Testis (tissue), 3 donors: ENCODE data around the gene NOTCH1. TPM values are rescaled to one million over a fixed set of nuclear protein-coding genes. Genes with fewer than 3 reads are reported as not detected.

Experiments used
- DNase-seq: peaks from one replicate; pipeline ENCODE4 v3.0.0-alpha.2; 2019
- H3K27ac ChIP-seq, 2 donors: fragments of 200-600 bp; sonication (generic); one replicate each; pipeline ENCODE4 v1.5.1; 2019
- H3K27me3 ChIP-seq: fragments of 200-600 bp; sonication (generic); one replicate; pipeline ENCODE4 v1.5.1; 2019
- H3K36me3 ChIP-seq: fragments of 200-600 bp; sonication (generic); one replicate; pipeline ENCODE4 v1.5.1; 2017; ENCODE audit warnings: low read depth; ENCODE audit errors: missing control alignments
- H3K4me1 ChIP-seq: fragments of 200-600 bp; sonication (generic); one replicate; pipeline ENCODE4 v1.5.1; 2019
- H3K4me3 ChIP-seq, 2 donors: fragments of 200-600 bp; sonication (generic); one replicate each; pipeline ENCODE4 v1.5.1; 2017 to 2019
- H3K9me3 ChIP-seq: fragments of 200-600 bp; sonication (generic); one replicate; pipeline ENCODE4 v1.5.1; 2017
- POLR2A ChIP-seq: fragments of 450-650 bp; IDR thresholded peaks from one replicate; pipeline ENCODE4 v1.6.1; 2017; ENCODE audit warnings: antibody characterized with exemption, mild to moderate bottlenecking, moderate library complexity
- WGBS, 2 donors: methylation state at CpG; one replicate each; pipeline ENCODE4 v1.1.5; 2018; 5-methylcytosine and 5-hydroxymethylcytosine counted together
- intact Hi-C: fragments of 100-400 bp; cut with DNase I; formaldehyde crosslinking; loops from one replicate; pipeline ENCODE4 v1.15.1; 2023; ENCODE audit warnings: low total_unique reads
- polyA plus RNA-seq: library from polyadenylated mRNA; stranded (reverse); fragments of 350-450 nt; fragmentation: Illumina TruSeq; extraction: RNeasy Lipid Tissue Mini Kit (QIAGEN cat#74804); gene quantifications from one replicate; pipeline ENCODE4 v1.2.3, GENCODE V29; 2014; ENCODE audit warnings: low read depth, low replicate concordance; ENCODE audit not compliant: insufficient read depth
- total RNA-seq, 2 donors: library from RNA; depleted of rRNA; stranded (reverse); fragments of >200 nt; gene quantifications; one replicate each; pipeline ENCODE4 v1.2.3, GENCODE V29; 2016
- TF ChIP-seq, protein P1 (sequence below), 3 experiments: fragments of 450-650 bp in 2 of 3; fragments of 200-600 bp in 1 of 3; sonication (generic) in 1 of 3; IDR thresholded peaks; one replicate each; pipeline ENCODE4 v1.5.1; 2016 to 2019; ENCODE audit warnings: antibody characterized with exemption in 3 of 3, mild to moderate bottlenecking in 2 of 3, moderate library complexity in 1 of 3

Gene NOTCH1
- total and polyA plus RNA-seq, 3 donors from 2014 or later, result 7.2 to 34.1 (median 32.4) TPM

DNA sequence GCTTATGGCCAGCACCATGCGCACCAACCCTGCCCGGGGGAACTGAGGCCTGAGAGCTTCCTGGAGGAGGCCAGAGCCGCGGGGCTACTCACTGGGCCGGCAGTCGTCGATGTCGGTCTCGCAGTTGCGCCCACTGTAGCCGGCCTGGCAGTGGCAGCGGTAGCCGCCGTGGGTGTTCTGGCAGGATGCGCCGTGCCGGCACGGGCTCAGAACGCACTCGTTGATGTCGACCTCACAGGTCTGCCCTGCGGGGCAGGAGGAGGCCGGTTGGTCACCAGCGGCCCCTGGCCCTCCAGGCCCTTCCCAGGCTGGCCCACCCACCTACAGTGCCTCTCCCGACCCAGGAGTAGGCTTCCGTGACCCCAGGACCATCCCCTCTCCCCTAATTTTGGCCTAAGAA, 35.3 kb downstream of the NOTCH1 start:
- Histone ChIP-seq H3K9me3 (no peaks in the 10 kb centered on the region), H3K27ac (no peak overlapping the region), H3K27me3 (no peaks in the 10 kb centered on the region), H3K36me3 (no peaks in the 10 kb centered on the region), H3K4me3 (no peak overlapping the region), H3K4me1 (no peaks in the 10 kb centered on the region)
- no peak for TF ChIP-seq POLR2A
- TF ChIP-seq, protein P1, sequence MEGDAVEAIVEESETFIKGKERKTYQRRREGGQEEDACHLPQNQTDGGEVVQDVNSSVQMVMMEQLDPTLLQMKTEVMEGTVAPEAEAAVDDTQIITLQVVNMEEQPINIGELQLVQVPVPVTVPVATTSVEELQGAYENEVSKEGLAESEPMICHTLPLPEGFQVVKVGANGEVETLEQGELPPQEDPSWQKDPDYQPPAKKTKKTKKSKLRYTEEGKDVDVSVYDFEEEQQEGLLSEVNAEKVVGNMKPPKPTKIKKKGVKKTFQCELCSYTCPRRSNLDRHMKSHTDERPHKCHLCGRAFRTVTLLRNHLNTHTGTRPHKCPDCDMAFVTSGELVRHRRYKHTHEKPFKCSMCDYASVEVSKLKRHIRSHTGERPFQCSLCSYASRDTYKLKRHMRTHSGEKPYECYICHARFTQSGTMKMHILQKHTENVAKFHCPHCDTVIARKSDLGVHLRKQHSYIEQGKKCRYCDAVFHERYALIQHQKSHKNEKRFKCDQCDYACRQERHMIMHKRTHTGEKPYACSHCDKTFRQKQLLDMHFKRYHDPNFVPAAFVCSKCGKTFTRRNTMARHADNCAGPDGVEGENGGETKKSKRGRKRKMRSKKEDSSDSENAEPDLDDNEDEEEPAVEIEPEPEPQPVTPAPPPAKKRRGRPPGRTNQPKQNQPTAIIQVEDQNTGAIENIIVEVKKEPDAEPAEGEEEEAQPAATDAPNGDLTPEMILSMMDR (IDR thresholded peaks at IDR 0.05), result no peak
- no peak for DNase-seq
- intact Hi-C loops, result no loop called here
- 92 to 100% methylated on average over 2 to 26 of the region's 26 CpGs for WGBS, 2 donors

DNA sequence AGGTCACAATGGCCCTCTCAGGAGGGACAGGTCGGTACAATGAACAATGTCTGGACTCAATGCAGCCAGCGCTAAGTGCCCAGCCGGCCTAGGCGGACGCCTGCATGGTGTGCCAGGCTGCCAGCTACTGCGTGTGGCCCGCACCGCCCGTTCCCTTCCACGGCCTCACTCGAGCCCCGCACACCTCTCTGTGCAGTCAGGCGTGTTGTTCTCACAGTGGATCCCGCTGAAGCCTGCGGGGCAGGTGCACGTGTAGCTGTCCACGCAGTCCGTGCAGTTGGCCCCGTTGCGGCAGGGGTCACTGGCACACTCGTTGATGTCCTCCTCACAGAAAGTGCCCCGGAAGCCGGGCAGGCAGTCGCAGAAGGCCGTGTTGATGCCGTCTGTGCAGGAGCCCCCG, 36.3 kb downstream of the NOTCH1 start:
- H3K9me3 ChIP-seq, result no peaks in the 10 kb centered on the region
- intact Hi-C loops, result no loop called here
- no peak overlapping the region for H3K4me3 ChIP-seq
- no peaks in the 10 kb centered on the region for H3K4me1 ChIP-seq
- no peaks in the 10 kb centered on the region for H3K27me3 ChIP-seq
- no peak for TF ChIP-seq POLR2A
- TF ChIP-seq, protein P1 (IDR thresholded peaks at IDR 0.05), result no peak
- no peaks in the 10 kb centered on the region for H3K36me3 ChIP-seq
- DNase-seq, result no peak
- no peak overlapping the region for H3K27ac ChIP-seq
- 83 to 98% methylated on average over 2 to 23 of the region's 27 CpGs for WGBS, 2 donors

DNA sequence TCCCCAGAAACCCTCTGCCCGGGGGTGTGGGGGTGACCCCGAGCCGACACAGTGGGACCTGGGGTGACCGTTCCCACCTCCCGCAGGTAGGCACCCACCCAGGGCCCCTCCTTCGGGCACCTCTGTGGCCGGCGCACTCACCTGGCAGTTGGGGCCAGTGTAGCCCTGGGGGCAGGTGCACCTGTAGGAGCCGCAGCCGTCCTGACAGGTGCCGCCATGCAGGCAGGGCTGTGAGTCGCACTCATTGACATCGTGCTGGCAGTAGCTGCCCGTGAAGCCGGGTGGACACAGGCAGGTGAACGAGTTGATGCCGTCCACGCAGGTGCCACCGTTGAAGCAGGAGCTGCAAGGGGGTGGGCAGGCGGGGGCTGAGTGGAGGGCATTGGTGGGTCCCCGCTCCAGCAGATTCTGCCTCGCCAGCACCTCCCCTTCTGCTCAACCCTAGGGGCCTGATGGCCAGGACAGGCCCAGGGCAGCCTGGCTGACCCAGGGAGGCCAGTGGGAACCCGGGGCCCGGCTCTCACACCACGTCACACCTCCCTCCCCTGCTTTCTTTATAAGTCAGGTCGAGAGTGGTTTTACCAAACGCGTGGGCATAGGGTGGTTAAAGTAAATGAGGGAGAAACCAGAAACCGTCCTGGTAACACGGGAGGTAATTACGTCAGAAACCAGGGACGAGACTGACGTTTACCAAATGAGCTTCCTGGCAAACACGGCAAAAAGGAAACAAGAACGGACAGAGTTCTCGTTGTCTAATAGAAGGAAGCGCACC, 36.9 kb downstream of the NOTCH1 start:
- H3K36me3 ChIP-seq, result no peaks in the 10 kb centered on the region
- H3K27me3 ChIP-seq, result no peaks in the 10 kb centered on the region
- no peak overlapping the region for H3K4me3 ChIP-seq
- intact Hi-C loops, result no loop called here
- H3K9me3 ChIP-seq, result no peaks in the 10 kb centered on the region
- no peak for TF ChIP-seq POLR2A
- TF ChIP-seq, protein P1 (IDR thresholded peaks at IDR 0.05), result no peak
- DNase-seq, result no peak
- no peaks in the 10 kb centered on the region for H3K4me1 ChIP-seq
- no peak overlapping the region for H3K27ac ChIP-seq
- 93 to 95% methylated on average over 22 to 37 of the region's 37 CpGs for WGBS, 2 donors

DNA sequence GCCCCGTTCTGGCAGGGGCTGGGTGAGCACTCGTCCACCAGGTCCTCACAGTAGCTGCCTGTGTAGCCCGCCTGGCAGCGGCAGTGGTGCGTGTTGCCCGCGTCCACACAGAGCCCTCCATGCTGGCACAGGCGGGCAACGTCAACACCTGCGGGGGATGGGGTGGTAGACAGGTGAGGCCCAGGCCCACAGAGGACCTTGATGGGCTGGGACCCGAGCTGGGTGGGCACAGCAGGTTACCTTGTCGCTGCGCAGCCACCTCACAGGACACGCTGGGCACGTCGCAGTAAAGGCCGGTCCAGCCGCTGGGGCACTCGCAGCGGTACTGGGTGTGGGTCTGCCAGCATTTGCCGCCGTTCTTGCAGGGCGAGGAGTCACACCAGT, 37.9 kb downstream of the NOTCH1 start:
- no peaks in the 10 kb centered on the region for H3K9me3 ChIP-seq
- TF ChIP-seq POLR2A, result no peak
- TF ChIP-seq, protein P1 (IDR thresholded peaks at IDR 0.05), result no peak
- H3K27ac ChIP-seq, result no peak overlapping the region
- no peaks in the 10 kb centered on the region for H3K27me3 ChIP-seq
- DNase-seq, result no peak
- 93 to 100% methylated on average over 5 to 20 of the region's 23 CpGs for WGBS, 2 donors
- intact Hi-C loops, result no loop called here
- H3K4me1 ChIP-seq, result no peaks in the 10 kb centered on the region
- no peak overlapping the region for H3K4me3 ChIP-seq
- no peaks in the 10 kb centered on the region for H3K36me3 ChIP-seq
